GM23338 (cell line): ENCODE results near the gene QRFP. TPM values are rescaled to one million over a fixed set of nuclear protein-coding genes. Genes with fewer than 3 reads are reported as not detected.

ENCODE experiments used
- ATAC-seq: fragments of 200-7000 bp; cut with Tn5 transposase; 3 replicates; pipeline ENCODE4 v1.9.1; 2020
- DNase-seq: peaks from one replicate; pipeline ENCODE4 v3.0.0-alpha.2; 2015; ENCODE audit warnings: low spot score
- H2AFZ ChIP-seq: fragments of 200-600 bp; sonication (generic); 2 replicates; pipeline ENCODE4 v1.8.0; 2016; ENCODE audit warnings: antibody characterized with exemption, mild to moderate bottlenecking, moderate library complexity
- H3F3A ChIP-seq: fragments of 200-600 bp; sonication (generic); replicated peaks from 2 replicates; pipeline ENCODE4 v1.8.0; 2017; ENCODE audit warnings: antibody characterized with exemption, mixed run types, low read depth
- H3K27ac ChIP-seq: fragments of 200-600 bp; sonication (generic); 2 replicates; pipeline ENCODE4 v1.6.1; 2016; ENCODE audit warnings: low read depth
- H3K27me3 ChIP-seq: fragments of 200-600 bp; sonication (generic); 2 replicates; pipeline ENCODE4 v1.8.0; 2016; ENCODE audit warnings: mild to moderate bottlenecking, mixed run types, moderate library complexity; ENCODE audit not compliant: insufficient read depth
- H3K36me3 ChIP-seq: fragments of 200-600 bp; sonication (generic); 2 replicates; pipeline ENCODE4 v1.8.0; 2016; ENCODE audit warnings: mild to moderate bottlenecking; ENCODE audit not compliant: insufficient read depth
- H3K4me1 ChIP-seq: fragments of 200-600 bp; sonication (generic); 2 replicates; pipeline ENCODE4 v1.8.0; 2016; ENCODE audit warnings: mild to moderate bottlenecking, moderate library complexity; ENCODE audit not compliant: insufficient read depth
- H3K4me2 ChIP-seq: fragments of 200-600 bp; sonication (generic); 2 replicates; pipeline ENCODE4 v1.7.1; 2017; ENCODE audit warnings: mixed run types
- H3K4me3 ChIP-seq: fragments of 200-600 bp; sonication (generic); 2 replicates; pipeline ENCODE4 v1.6.1; 2016; ENCODE audit warnings: mixed run types
- H3K79me2 ChIP-seq: fragments of 200-600 bp; sonication (generic); replicated peaks from 2 replicates; pipeline ENCODE4 v1.8.0; 2017; ENCODE audit warnings: mild to moderate bottlenecking; ENCODE audit not compliant: insufficient read depth
- H3K9me2 ChIP-seq: fragments of 200-600 bp; sonication (generic); 2 replicates; pipeline ENCODE4 v1.8.0; 2017; ENCODE audit not compliant: insufficient read depth
- H4K20me1 ChIP-seq: fragments of 200-600 bp; sonication (generic); replicated peaks from 2 replicates; pipeline ENCODE4 v1.8.0; 2017; ENCODE audit warnings: mild to moderate bottlenecking; ENCODE audit not compliant: insufficient read depth
- H3K27ac Mint-ChIP-seq: 2 replicates; pipeline ENCODE4 v1.8.0; 2020; ENCODE audit warnings: inconsistent platforms, mild to moderate bottlenecking, moderate library complexity, mixed read lengths
- H3K27me3 Mint-ChIP-seq: 3 replicates; pipeline ENCODE4 v1.8.0; 2022; ENCODE audit warnings: low read depth, mild to moderate bottlenecking, moderate library complexity, mixed read lengths, inconsistent platforms; ENCODE audit not compliant: insufficient read depth, poor library complexity
- H3K36me3 Mint-ChIP-seq: 3 replicates; pipeline ENCODE4 v1.8.0; 2021; ENCODE audit warnings: low read depth, mild to moderate bottlenecking, inconsistent platforms, moderate library complexity, mixed read lengths
- H3K4me1 Mint-ChIP-seq: 3 replicates; pipeline ENCODE4 v1.8.0; 2020; ENCODE audit warnings: mild to moderate bottlenecking, inconsistent platforms, mixed read lengths
- H3K4me3 Mint-ChIP-seq: 3 replicates; pipeline ENCODE4 v1.8.0; 2021; ENCODE audit warnings: moderate library complexity, mild to moderate bottlenecking, inconsistent platforms, mixed read lengths
- H3K9me3 Mint-ChIP-seq: 3 replicates; pipeline ENCODE4 v1.8.0; 2020; ENCODE audit warnings: moderate library complexity, mild to moderate bottlenecking, inconsistent platforms, mixed read lengths
- CREB1 ChIP-seq: fragments of 250-450 bp; sonication (Bioruptor Pico); IDR thresholded peaks from 2 replicates; pipeline ENCODE4 v1.5.0; 2020; ENCODE audit warnings: low read depth, mild to moderate bottlenecking, moderate library complexity
- EZH2 ChIP-seq: fragments of 200-600 bp; sonication (generic); IDR thresholded peaks from one replicate; pipeline ENCODE4 v1.8.0; 2017; ENCODE audit warnings: antibody characterized with exemption, mild to moderate bottlenecking, low read depth; ENCODE audit not compliant: unreplicated experiment
- EZH2phosphoT487 ChIP-seq: fragments of 200-600 bp; sonication (generic); IDR thresholded peaks from one replicate; pipeline ENCODE4 v1.8.1; 2018; ENCODE audit warnings: antibody characterized with exemption; ENCODE audit not compliant: unreplicated experiment
- JUNB ChIP-seq: IDR thresholded peaks from one replicate; pipeline ENCODE4 v1.6.1; 2016; ENCODE audit warnings: antibody characterized with exemption; ENCODE audit not compliant: unreplicated experiment
- NANOG ChIP-seq: IDR thresholded peaks from 2 replicates; pipeline ENCODE4 v1.6.1; 2016; ENCODE audit warnings: antibody characterized with exemption, borderline replicate concordance
- POLR2AphosphoS5 ChIP-seq: IDR thresholded peaks from 2 replicates; pipeline ENCODE4 v1.6.1; 2016; ENCODE audit warnings: antibody characterized with exemption, low read depth
- STAT1 ChIP-seq: IDR thresholded peaks from one replicate; pipeline ENCODE4 v1.6.1; 2016; ENCODE audit warnings: antibody characterized with exemption; ENCODE audit not compliant: unreplicated experiment
- ZNF114 ChIP-seq: fragments of 250-450 bp; sonication (Bioruptor Pico); IDR thresholded peaks from 2 replicates; pipeline ENCODE4 v1.5.0; 2020; ENCODE audit warnings: mild to moderate bottlenecking, moderate library complexity
- ZNF331 ChIP-seq: fragments of 250-450 bp; sonication (Bioruptor Pico); IDR thresholded peaks from 2 replicates; pipeline ENCODE4 v1.5.0; 2020; ENCODE audit warnings: low read depth, mild to moderate bottlenecking, moderate library complexity
- polyA plus RNA-seq: library from polyadenylated mRNA; unstranded; fragments of >200 nt; fragmentation: Nextera tagmentation; extraction: Ambion mirVana; gene quantifications from 2 replicates; pipeline ENCODE4 v1.2.1, GENCODE V29; 2016
- total RNA-seq: library from RNA; depleted of rRNA; stranded (reverse); fragments of >200 nt; shearing (Covaris generic); gene quantifications from 2 replicates; pipeline ENCODE4 v1.2.3, GENCODE V29; 2014
- TF ChIP-seq, protein P1 (sequence below), 2 experiments: fragments of 200-600 bp in 1 of 2; sonication (generic) in 1 of 2; conservative IDR thresholded peaks; 2 replicates each; pipeline versions ENCODE4 v1.5.1 to v1.6.1; 2016 to 2017; ENCODE audit warnings: antibody characterized with exemption in 2 of 2, low read depth in 2 of 2, mild to moderate bottlenecking in 2 of 2, moderate library complexity in 1 of 2
- TF ChIP-seq, protein P2 (sequence below): fragments of 250-450 bp; sonication (Bioruptor Pico); IDR thresholded peaks from 2 replicates; pipeline ENCODE4 v1.5.0; 2020; ENCODE audit warnings: mild to moderate bottlenecking, moderate library complexity
- TF ChIP-seq, protein P3 (sequence below): IDR thresholded peaks from 2 replicates; pipeline ENCODE4 v1.6.1; 2016; ENCODE audit warnings: antibody characterized with exemption
- TF ChIP-seq, protein P4 (sequence below): IDR thresholded peaks from one replicate; pipeline ENCODE4 v1.6.1; 2018; ENCODE audit warnings: antibody characterized with exemption; ENCODE audit not compliant: unreplicated experiment

QRFP gene
- total and polyA plus RNA-seq, 2 experiments from 2014 or later, result not detected

DNA sequence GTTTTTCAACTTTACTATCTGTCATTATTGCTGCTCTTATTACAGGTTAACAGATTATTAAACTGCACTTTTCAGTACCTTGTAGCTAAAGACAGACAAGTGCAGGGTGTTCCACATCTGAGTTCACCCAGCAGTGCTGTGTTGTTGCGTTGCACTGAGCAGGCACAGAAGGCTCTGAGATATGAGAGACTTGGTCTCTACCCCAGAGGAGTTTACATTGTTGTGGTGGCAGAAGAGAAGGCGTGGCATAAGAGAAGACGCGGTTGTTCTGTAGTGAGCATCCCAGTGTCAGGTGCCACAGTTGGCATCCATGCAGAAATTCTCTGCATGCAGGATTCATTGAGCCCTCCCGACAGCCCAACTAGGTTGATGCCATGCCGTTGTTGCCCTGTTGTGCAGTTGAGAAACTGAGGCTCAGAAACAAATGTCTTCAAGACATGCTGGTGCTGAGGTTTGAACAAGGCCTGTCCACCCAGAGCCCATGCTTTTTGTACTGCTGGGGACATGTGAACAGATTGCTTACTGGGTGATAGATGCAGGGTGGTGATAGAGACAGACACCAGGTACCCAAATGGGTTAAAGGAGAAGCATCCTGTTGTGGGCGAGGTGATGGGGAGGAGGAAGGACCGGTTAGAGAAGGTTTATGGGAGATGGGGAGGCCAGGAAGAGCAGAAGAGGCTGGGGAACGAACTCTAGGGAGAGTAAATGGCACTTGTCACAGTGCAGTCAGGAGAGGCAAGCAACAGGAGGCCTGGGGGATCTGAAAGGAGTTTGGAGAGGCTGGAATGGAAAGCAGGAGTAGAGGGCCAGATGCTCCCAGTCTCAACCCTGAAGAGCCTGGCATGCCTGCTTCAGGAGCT is 53.3 kb downstream of the QRFP start:
- Histone ChIP-seq H3K79me2 (peaks cover 94% of the 10 kb centered on the region), H2AFZ (no peak overlapping the region), H3K36me3 (no peaks in the 10 kb centered on the region), H3K4me2 (no peak overlapping the region), H4K20me1 (peaks cover 30% of the 10 kb centered on the region), H3K9me2 (no peaks in the 10 kb centered on the region), H3F3A (peaks cover 9% of the 10 kb centered on the region; the same call in 1 of the 2 replicates), H3K4me3 (no peak overlapping the region), H3K4me1 (peaks cover 80% of the 10 kb centered on the region), H3K27ac (no peak overlapping the region), H3K27me3 (no peaks in the 10 kb centered on the region)
- no peak for ATAC-seq
- no peaks in the 10 kb centered on the region for H3K36me3 Mint-ChIP-seq
- no peak overlapping the region for H3K4me3 Mint-ChIP-seq
- H3K9me3 Mint-ChIP-seq, result no peaks in the 10 kb centered on the region
- H3K4me1 Mint-ChIP-seq, result peaks cover 80% of the 10 kb centered on the region
- TF ChIP-seq EZH2 (no peak), ZNF114 (no peak), JUNB (no peak), EZH2phosphoT487 (no peak), STAT1 (no peak), CREB1 (no peak), POLR2AphosphoS5 (no peak), ZNF331 (no peak), NANOG (no peak)
- TF ChIP-seq, protein P1, sequence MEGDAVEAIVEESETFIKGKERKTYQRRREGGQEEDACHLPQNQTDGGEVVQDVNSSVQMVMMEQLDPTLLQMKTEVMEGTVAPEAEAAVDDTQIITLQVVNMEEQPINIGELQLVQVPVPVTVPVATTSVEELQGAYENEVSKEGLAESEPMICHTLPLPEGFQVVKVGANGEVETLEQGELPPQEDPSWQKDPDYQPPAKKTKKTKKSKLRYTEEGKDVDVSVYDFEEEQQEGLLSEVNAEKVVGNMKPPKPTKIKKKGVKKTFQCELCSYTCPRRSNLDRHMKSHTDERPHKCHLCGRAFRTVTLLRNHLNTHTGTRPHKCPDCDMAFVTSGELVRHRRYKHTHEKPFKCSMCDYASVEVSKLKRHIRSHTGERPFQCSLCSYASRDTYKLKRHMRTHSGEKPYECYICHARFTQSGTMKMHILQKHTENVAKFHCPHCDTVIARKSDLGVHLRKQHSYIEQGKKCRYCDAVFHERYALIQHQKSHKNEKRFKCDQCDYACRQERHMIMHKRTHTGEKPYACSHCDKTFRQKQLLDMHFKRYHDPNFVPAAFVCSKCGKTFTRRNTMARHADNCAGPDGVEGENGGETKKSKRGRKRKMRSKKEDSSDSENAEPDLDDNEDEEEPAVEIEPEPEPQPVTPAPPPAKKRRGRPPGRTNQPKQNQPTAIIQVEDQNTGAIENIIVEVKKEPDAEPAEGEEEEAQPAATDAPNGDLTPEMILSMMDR (conservative IDR thresholded peaks at IDR 0.05; ENCODE audit: low read depth in 2 of 2), result no peak
- TF ChIP-seq, protein P2, sequence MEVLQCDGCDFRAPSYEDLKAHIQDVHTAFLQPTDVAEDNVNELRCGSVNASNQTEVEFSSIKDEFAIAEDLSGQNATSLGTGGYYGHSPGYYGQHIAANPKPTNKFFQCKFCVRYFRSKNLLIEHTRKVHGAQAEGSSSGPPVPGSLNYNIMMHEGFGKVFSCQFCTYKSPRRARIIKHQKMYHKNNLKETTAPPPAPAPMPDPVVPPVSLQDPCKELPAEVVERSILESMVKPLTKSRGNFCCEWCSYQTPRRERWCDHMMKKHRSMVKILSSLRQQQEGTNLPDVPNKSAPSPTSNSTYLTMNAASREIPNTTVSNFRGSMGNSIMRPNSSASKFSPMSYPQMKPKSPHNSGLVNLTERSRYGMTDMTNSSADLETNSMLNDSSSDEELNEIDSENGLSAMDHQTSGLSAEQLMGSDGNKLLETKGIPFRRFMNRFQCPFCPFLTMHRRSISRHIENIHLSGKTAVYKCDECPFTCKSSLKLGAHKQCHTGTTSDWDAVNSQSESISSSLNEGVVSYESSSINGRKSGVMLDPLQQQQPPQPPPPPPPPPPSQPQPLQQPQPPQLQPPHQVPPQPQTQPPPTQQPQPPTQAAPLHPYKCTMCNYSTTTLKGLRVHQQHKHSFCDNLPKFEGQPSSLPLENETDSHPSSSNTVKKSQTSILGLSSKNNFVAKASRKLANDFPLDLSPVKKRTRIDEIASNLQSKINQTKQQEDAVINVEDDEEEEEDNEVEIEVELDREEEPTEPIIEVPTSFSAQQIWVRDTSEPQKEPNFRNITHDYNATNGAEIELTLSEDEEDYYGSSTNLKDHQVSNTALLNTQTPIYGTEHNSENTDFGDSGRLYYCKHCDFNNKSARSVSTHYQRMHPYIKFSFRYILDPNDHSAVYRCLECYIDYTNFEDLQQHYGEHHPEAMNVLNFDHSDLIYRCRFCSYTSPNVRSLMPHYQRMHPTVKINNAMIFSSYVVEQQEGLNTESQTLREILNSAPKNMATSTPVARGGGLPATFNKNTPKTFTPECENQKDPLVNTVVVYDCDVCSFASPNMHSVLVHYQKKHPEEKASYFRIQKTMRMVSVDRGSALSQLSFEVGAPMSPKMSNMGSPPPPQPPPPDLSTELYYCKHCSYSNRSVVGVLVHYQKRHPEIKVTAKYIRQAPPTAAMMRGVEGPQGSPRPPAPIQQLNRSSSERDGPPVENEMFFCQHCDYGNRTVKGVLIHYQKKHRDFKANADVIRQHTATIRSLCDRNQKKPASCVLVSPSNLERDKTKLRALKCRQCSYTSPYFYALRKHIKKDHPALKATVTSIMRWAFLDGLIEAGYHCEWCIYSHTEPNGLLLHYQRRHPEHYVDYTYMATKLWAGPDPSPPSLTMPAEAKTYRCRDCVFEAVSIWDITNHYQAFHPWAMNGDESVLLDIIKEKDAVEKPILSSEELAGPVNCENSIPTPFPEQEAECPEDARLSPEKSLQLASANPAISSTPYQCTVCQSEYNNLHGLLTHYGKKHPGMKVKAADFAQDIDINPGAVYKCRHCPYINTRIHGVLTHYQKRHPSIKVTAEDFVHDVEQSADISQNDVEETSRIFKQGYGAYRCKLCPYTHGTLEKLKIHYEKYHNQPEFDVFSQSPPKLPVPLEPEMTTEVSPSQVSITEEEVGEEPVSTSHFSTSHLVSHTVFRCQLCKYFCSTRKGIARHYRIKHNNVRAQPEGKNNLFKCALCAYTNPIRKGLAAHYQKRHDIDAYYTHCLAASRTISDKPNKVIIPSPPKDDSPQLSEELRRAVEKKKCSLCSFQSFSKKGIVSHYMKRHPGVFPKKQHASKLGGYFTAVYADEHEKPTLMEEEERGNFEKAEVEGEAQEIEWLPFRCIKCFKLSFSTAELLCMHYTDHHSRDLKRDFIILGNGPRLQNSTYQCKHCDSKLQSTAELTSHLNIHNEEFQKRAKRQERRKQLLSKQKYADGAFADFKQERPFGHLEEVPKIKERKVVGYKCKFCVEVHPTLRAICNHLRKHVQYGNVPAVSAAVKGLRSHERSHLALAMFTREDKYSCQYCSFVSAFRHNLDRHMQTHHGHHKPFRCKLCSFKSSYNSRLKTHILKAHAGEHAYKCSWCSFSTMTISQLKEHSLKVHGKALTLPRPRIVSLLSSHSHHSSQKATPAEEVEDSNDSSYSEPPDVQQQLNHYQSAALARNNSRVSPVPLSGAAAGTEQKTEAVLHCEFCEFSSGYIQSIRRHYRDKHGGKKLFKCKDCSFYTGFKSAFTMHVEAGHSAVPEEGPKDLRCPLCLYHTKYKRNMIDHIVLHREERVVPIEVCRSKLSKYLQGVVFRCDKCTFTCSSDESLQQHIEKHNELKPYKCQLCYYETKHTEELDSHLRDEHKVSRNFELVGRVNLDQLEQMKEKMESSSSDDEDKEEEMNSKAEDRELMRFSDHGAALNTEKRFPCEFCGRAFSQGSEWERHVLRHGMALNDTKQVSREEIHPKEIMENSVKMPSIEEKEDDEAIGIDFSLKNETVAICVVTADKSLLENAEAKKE (CRISPR knock-in tag), result no peak
- TF ChIP-seq, protein P3, sequence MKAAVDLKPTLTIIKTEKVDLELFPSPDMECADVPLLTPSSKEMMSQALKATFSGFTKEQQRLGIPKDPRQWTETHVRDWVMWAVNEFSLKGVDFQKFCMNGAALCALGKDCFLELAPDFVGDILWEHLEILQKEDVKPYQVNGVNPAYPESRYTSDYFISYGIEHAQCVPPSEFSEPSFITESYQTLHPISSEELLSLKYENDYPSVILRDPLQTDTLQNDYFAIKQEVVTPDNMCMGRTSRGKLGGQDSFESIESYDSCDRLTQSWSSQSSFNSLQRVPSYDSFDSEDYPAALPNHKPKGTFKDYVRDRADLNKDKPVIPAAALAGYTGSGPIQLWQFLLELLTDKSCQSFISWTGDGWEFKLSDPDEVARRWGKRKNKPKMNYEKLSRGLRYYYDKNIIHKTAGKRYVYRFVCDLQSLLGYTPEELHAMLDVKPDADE, result no peak
- TF ChIP-seq, protein P4, sequence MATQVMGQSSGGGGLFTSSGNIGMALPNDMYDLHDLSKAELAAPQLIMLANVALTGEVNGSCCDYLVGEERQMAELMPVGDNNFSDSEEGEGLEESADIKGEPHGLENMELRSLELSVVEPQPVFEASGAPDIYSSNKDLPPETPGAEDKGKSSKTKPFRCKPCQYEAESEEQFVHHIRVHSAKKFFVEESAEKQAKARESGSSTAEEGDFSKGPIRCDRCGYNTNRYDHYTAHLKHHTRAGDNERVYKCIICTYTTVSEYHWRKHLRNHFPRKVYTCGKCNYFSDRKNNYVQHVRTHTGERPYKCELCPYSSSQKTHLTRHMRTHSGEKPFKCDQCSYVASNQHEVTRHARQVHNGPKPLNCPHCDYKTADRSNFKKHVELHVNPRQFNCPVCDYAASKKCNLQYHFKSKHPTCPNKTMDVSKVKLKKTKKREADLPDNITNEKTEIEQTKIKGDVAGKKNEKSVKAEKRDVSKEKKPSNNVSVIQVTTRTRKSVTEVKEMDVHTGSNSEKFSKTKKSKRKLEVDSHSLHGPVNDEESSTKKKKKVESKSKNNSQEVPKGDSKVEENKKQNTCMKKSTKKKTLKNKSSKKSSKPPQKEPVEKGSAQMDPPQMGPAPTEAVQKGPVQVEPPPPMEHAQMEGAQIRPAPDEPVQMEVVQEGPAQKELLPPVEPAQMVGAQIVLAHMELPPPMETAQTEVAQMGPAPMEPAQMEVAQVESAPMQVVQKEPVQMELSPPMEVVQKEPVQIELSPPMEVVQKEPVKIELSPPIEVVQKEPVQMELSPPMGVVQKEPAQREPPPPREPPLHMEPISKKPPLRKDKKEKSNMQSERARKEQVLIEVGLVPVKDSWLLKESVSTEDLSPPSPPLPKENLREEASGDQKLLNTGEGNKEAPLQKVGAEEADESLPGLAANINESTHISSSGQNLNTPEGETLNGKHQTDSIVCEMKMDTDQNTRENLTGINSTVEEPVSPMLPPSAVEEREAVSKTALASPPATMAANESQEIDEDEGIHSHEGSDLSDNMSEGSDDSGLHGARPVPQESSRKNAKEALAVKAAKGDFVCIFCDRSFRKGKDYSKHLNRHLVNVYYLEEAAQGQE, result no peak
- H3K27ac Mint-ChIP-seq, result peak overlapping the region; percentile 46; the same call in 1 of the 2 replicates
- peaks cover 5% of the 10 kb centered on the region for H3K27me3 Mint-ChIP-seq
- DNase-seq, result no peak
